HG03378 (cell line): ENCODE results near the gene POLR3A.

Experiments
- ATAC-seq: cut with Tn5 transposase; IDR thresholded peaks from one replicate; pipeline ENCODE4 v1.9.1; 2021; ENCODE audit warnings: mild to moderate bottlenecking, moderate library complexity; ENCODE audit not compliant: unreplicated experiment

POLR3A gene

GRCh38 chr10:77983384-77984341 lies 45.7 kb downstream of the POLR3A start:
- no peak for ATAC-seq

- ATAC-seq = no peak
These were observed 48.0 kb downstream of the POLR3A start for GRCh38 chr10:77981281-77981680.

GRCh38 chr10:77979221-77979620 lies 50.1 kb downstream of the POLR3A start:
- no peak for ATAC-seq

GRCh38 chr10:77978360-77978759 lies 51.0 kb downstream of the POLR3A start:
- ATAC-seq = no peak

GRCh38 chr10:77977934-77978333 lies 51.4 kb downstream of the POLR3A start:
- no peak for ATAC-seq

- ATAC-seq = no peak
These were observed 52.3 kb downstream of the POLR3A start for GRCh38 chr10:77977016-77977415.

DNA sequence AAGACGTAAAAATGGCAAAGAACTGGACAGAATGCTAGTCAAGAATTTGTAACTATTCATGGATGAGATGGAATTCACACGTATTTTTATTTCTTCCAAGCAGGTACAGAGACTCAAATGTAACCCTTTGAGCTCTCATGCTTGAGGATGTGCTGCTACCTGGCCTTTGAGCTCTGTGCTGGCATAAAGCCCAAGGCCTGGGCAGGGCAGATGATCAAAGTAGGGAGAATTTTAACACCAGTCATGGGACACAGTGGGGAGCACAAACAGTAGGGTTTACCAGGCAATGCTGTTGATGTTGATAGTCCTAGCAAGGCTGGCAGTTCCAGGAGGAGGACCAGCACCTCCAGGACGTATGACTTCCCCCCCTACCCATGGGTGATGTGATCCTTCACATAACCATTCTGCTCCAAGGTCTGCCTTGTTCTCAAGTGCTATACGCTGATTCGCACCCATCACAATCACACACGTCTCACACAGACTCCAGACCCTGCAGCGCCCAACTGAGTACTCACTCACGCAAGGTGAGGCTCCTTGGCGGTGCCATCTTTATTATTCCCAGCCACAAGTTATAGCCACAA lies 54.1 kb downstream of the POLR3A start:
- ATAC-seq = no peak

- ATAC-seq = no peak
These were observed 54.8 kb downstream of the POLR3A start for GRCh38 chr10:77974396-77975074.

DNA sequence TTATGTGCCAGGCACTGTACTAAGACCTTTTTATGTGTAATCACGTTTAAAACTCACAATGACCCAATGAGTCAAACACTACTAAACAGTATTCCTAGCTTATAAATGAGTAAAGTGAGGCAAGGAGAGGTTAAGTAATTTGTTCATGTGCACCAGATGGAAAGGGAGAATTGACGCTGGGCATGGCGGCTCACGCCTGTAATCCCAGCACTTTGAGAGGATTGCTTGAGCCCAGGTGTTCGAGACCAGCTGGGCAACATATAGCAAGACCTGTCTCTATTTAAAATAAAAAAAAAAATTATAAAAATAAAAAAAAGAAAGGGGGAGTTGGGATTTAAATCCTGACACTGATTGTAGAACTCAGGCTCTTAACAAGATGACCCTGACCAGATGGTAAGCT lies 56.0 kb downstream of the POLR3A start:
- ATAC-seq = no peak

DNA sequence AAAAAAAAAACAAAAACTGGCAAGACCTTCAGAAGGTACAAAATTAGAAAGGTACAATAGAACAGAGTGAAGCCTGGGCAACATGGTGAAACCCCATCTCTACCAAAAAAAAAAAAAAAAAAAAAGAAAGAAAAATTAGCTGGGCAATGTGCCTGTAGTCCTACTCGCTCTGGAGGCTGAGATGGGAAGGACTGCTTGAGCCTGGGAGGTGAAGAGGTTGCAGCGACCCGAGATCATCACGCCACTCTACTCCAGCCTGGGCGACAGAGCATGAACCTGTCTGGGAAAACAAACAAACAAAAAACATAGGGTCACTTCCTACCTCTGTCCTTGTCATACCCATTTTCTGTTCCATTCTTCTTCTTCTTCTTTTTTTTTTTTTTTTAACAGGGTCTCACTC lies 57.2 kb downstream of the POLR3A start:
- no peak for ATAC-seq

DNA sequence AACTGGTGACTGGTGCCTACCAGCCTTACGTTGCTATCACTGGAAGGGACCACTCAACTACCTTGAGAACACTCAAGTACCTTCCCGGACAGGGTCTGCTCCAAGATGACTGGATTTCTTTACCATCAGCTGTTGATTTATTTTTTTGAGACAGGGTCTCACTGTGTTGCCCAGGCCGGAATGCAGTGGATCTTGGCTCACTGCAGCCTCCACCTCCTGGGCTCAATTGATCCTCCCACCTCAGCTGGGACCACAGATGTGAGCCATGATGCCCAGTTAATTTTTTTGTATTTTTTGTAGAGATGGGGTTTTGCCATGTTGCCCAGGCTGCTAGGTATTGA lies 57.5 kb downstream of the POLR3A start:
- no peak for ATAC-seq

- no peak for ATAC-seq
These were observed 58.2 kb downstream of the POLR3A start for GRCh38 chr10:77970869-77971803.

DNA sequence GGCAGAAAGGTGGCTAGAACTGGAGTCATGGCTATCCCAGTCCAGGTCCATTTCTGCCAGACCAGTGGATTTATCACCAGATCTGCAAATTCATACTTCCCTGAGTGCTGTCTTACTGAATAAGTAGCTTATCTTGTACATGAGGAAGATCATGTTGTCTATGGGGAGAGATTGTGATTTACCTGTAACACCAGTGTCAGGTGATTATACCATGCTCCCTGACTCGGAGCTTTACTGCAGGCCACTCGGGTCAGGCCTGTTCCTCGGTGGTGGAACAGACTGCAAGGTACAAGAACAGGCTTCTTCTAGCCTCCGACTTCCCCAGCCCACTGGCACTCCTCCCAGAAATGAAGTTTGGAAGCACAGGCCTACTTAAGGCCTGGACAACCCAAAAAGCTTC lies 60.2 kb downstream of the POLR3A start:
- no peak for ATAC-seq

DNA sequence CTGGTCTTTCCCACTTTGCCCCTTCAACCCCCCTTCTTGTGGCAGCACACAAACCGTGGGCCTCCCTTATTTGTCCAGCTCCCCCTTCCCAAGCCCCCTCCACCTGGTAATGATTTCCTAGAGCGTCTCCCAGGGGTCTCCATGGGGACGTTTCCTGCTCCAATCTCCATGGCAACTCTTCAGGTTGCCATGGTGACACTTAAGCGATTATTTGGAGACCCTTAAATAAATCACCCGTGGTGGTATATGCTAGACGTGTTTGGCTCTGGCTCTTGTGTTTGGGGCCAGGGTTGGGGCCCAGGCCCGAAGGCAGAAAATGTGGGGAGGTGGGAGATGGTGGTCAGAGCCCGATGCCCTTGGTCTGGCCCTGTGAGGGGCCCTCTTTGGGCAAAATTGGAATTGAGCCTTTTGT lies 61.7 kb downstream of the POLR3A start:
- no peak for ATAC-seq

GRCh38 chr10:77965294-77965693 lies 64.0 kb downstream of the POLR3A start:
- ATAC-seq = no peak

DNA sequence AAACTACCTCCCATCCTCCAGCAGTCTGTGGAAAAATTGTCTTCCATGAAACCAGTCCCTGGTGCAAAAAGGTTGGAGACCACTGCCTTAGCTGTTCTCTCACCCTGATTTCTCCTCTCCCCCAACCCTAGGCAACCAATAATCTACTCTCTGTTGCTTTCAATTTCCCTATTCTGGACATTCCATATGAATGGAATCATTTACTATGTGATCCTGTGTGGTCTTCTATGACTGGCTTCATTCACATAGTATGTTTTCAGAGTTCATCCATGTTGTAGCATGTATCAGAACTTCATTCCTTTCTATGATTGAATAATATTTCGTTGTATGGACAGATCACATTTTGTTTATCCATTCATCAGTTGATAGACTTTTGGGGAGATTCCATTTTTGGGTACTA lies 64.5 kb downstream of the POLR3A start:
- ATAC-seq = no peak

DNA sequence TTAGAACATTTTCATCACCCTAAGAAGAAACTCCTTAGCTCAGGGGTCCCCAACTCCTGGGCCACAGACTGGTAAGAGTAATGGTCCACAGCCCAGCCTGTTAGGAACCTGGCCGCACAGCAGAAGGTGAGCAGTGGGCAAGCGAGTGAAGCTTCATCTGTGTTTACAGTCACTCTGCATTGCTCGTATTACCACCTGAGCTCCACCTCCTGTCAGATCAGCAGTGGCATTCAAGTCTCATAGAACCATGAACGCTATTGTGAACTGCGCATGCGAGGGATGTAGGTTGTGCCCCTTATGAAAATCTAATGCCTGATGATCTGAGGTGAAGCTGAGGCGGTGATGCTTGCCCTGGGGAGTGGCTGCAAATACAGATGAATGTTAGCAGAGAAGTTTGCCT lies 65.4 kb downstream of the POLR3A start:
- ATAC-seq = no peak

GRCh38 chr10:77962350-77963146 lies 66.8 kb downstream of the POLR3A start:
- ATAC-seq = no peak

DNA sequence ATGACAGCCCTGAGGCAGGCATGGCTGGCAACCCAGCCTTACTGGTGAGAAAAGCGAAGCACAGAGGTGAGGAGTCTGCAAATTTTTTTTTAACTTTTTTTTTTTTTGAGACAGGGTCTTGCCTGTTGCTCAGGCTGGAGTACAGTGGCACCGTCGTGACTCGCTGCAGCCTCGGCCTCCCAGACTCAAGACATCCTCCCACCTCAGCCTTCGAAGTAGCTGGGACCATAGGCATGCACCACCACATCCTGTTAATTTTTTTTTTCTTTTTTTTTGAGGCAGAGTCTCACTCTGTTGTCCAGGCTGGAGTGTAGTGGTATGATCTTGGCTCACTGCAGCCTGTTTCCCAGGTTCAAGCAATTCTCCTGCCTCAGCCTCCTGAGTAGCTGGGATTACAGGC lies 67.6 kb downstream of the POLR3A start:
- no peak for ATAC-seq

DNA sequence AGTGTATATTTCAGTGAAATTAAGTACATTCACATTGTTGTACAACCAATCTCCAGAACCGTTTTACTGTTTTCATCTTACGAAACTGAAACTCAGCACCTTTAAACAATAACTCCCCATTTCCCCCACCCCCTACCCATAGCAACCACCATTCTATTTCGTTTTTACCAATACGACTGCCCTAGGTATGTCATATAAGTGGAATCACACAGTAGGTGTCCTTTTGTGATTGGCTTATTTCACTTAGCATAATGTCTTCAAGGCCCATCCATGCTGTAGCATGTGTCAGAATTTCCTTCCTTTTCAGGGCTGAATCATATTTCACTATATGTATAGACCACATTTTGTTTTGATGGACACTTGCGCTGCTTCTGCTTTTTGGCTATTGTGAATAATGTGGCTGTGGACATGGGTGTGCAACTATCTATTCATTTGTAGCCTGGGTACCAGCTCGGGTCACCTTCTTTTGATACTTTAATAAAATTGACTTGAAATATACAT lies 68.4 kb downstream of the POLR3A start:
- no peak for ATAC-seq
